RCC 7860 (cell line): ENCODE results near the gene MED15.
"Not testable (repeated sequence)": the region's sequence is repeated elsewhere in the genome, so short reads cannot be mapped to it uniquely, and the experiment has no call there.

Source experiments
- DNase-seq: peaks from one replicate; pipeline ENCODE4 v3.0.0-alpha.2; 2015; ENCODE audit warnings: low spot score
- FAIRE-seq: peaks from 2 replicates; lab custom pipeline; 2012; peaks lifted over from hg19 to GRCh38; lab: Jason Lieb, UNC

The MED15 gene

GRCh38 chr22:20507253-20508066 lies at the start of gene MED15:
MED15 (plus strand) TSS chr22:20507610; CDS start chr22:20507679, 69 bp downstream.
- DNase-seq: peak; percentile 86
- peak; percentile 69 for FAIRE-seq

- no peak for FAIRE-seq
- no peak for DNase-seq
Observed at GRCh38 chr22:20458530-20459151, 48.8 kb upstream of the MED15 start.

DNA sequence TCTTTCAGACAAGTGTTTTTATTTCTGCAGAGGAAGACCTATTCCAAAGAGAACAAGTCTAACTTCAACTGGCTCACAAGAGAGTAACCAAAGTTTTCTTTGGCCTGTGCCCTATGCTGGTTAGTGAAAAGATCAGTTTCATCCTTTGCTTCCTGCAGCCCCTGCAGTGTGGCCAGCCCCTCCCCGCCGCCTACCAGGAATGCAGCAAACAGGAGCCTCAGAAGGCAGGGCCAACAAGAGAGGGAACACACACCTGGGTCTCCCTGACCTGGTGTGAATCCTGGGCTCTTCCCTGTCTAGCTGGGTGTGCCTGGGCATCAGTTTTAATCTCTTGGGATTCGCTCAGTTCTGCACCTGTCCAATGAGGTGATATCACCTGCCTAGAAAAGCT lies 48.3 kb upstream of the MED15 start:
- no peak for FAIRE-seq

GRCh38 chr22:20459862-20460261 lies 47.5 kb upstream of the MED15 start:
- no peak for FAIRE-seq
- DNase-seq: no peak

More for the DNA sequence above, 48.3 kb upstream of the MED15 start:
- no peak for DNase-seq

DNA sequence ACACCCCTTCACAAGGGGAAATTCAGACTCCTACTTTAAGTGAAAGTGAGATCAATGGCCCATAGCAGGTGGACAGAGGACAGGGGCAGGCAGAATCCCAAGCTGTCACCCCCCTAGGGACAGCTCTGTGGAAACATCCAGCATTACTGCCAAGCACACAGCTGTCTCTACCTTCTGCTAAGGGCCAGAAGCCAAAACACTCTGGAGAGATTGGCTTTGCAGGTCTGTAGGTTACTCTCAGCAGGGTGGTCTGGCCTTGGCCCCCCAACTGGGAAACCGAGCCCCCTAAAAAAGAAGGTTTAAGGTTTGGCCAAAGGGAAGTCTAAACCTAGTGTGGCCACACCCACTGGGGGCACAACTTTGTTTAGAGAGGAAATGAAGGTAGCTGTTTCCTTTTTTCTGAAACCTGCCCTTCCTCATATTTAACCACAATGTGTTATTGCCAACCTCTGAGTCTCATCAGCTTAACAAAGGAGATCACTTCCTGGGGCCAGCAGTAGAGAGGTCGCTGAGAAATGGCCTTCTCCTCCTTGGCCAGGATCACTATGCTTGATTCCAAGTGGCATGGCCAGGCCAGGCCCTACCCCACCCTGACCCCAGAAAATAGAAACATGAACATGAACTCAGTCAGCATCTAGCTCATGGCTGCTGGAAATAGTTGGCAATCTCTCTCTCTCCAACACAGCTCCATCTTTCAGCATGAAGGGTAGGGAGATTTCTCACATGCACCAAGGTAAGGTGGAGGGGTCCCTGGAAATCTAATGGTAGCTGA lies 43.9 kb upstream of the MED15 start:
- FAIRE-seq (no peak), DNase-seq (no peak)

GRCh38 chr22:20464096-20464614 lies 43.3 kb upstream of the MED15 start:
- DNase-seq (no peak), FAIRE-seq (no peak)

DNA sequence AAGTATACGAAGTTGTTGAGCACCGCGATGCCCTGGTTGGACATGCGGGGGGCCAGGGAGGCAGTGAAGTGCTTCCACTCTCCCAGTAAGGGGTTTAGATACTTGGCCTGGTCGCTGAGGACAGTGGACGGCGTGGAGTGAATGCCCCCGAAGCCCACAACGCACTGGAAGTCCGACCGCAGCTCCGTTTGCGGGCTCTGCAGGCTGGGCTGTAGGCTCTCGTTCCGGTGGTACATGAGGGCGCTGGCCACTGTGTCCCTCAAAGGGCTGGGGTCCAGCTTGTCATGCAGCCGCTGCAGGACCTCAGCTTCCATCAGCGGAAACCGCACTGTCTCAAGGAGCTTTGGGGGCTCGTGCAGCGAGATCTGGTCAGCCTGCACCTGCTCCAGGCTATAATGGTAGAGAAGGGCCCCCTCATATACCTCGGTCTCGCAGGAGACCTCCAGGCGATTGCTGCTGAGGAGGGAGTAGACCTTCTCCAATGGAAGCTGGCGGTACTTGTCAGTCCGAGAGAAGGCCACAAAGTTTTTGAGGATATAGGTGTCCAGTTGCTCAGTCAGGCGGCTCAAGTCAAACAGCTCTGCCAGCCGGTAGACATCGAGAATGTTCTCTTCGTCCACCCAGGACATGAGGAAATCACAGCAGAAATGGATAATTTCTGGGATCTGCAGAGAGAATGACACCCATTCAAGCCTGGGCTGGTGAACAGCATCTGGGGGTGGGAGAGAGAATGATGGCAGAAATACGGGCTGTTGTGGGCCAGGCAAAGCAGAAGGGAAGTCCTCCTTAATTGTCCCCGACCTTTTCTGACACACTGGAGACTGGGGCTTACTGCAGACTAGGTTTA lies 42.3 kb upstream of the MED15 start:
- no peak for FAIRE-seq

DNA sequence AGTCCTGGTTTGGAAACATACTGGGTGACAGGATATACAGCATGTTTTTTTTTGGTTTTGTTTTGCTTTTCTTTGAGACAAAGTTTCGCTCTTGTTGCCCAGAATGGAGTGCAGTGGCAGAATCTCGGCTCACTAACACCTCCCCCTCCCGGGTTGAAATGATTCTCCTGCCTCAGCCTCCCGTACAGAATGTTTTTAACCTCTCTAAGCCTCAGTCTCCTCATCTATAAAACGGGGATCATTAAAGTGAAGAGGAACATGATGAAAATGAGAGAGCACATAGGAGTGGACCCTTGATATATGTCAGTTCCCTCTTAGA lies 41.7 kb upstream of the MED15 start:
- FAIRE-seq (no peak), DNase-seq (no peak)

More for the DNA sequence above, 42.3 kb upstream of the MED15 start:
- no peak for DNase-seq

GRCh38 chr22:20466659-20467379 lies 40.6 kb upstream of the MED15 start:
- DNase-seq: no peak
- no peak for FAIRE-seq

DNA sequence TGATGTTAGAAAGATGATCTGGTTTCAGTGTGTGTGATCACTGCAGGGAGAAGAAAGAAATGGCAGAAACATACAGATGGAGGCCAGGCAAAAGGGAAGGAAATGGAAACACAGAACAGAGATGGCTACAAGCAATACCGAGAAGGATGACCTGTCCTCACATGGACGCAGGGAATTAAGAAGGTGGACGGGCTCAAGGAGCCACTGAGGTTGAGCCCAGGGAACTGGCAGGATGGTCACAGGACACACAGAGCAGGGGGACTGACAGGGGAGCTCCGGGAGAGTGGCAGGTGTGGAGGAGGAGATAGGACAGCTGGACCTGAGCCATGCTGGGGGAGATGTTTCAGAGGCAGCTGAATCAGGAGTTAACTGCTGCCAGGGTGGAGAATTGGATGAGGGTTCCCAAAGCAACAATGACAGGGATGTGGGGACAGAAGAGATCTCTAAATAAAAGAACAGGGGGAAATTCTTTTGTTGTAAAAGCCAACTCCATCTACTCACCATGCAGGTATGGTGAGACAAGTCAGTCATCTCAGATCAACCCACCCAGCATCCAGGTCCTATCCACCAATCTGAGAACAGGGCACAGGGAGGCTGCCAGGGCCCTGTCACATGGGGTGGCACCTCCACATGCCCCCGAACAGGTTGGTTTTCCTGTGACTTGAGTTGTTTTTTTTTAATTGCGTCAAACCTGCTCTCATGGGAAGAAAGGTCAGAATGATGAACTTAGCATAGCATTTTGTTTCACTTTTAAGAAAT lies 38.1 kb upstream of the MED15 start:
- FAIRE-seq: no peak
- no peak for DNase-seq

GRCh38 chr22:20470525-20470924 lies 36.9 kb upstream of the MED15 start:
- not testable (repeated sequence) for DNase-seq, FAIRE-seq

GRCh38 chr22:20471126-20471833 lies 36.1 kb upstream of the MED15 start:
- no peak for DNase-seq
- FAIRE-seq: no peak

GRCh38 chr22:20472629-20473442 lies 34.6 kb upstream of the MED15 start:
- no peak for FAIRE-seq
- no peak for DNase-seq

- FAIRE-seq (no peak), DNase-seq (no peak)
Observed at GRCh38 chr22:20475115-20475436, 32.3 kb upstream of the MED15 start.

GRCh38 chr22:20475569-20475968 lies 31.8 kb upstream of the MED15 start:
- not testable (repeated sequence) for FAIRE-seq, DNase-seq

GRCh38 chr22:20478059-20478458 lies 29.4 kb upstream of the MED15 start:
- DNase-seq, FAIRE-seq: not testable (repeated sequence)

- FAIRE-seq (no peak), DNase-seq (no peak)
Observed at GRCh38 chr22:20479612-20480196, 27.7 kb upstream of the MED15 start.
